GM19395 (cell line): ENCODE results near the gene PRDX3.

Experiments used
- ATAC-seq: cut with Tn5 transposase; IDR thresholded peaks from one replicate; pipeline ENCODE4 v1.9.1; 2021; ENCODE audit warnings: mild to moderate bottlenecking, moderate library complexity; ENCODE audit not compliant: unreplicated experiment

PRDX3 gene

GRCh38 chr10:119131512-119132240 lies 46.9 kb downstream of the PRDX3 start:
- ATAC-seq, result peak; percentile 74

- no peak for ATAC-seq
Measured at GRCh38 chr10:119129721-119130120, 48.9 kb downstream of the PRDX3 start.

DNA sequence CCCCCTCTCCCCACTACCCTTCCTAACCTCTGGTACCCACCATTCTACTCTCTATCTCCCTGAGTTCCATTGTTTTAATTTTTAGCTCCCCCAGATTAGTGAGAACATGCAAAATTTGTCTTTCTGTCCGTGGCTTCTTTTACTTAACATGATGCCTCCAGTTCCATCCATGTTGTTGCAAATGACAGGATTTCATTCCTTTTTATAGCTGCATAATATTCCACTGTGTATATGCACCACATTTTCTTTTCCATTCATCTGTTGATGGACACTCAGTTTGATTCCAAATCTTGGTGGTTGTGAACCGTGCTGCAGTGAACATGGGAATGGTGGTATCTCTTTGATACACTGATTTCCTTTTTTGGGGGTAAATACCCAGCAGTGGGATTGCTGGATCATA lies 52.7 kb downstream of the PRDX3 start:
- no peak for ATAC-seq

DNA sequence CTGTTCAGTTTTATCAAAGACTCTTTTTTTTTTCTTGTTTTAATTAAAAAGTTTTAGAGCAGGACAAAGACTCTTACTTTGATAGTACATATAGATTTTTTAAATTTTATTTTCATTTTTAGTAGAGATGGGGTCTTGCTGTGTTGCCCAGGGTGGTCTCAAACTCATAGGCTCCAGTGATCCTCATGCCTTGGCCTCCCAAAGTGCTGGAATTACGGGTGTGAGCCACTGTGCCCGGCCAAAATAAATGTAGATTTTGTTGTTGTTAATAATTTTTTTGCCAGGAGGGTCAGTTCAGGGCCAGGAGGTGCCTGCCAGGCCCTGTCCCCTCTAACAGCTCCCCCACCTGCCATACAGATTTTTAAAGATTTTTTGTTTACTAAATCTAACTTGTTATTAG lies 57.7 kb downstream of the PRDX3 start:
- ATAC-seq, result no peak

- ATAC-seq, result peak; percentile 93
Measured at GRCh38 chr10:119120413-119120867, 58.2 kb downstream of the PRDX3 start.

DNA sequence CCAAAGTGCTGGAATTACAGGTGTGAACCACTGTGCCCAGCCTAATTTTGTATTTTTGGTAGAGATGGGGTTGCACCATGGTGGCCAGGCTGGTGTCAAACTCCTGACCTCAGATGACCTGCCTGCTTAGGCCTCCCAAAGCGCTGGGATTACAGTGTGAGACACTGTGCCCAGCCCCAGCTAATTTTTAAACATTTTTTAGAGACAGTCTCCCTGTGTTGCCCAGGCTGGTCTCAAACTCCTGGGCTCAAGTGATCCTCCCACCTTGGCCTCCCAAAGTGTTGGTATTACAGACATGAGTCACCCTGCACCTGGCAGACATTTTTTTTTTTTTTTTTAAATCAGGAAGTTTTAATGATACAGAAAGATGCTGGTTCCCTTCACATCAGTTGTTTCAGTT lies 59.2 kb downstream of the PRDX3 start:
- ATAC-seq, result no peak

GRCh38 chr10:119118231-119118630 lies 60.4 kb downstream of the PRDX3 start:
- ATAC-seq, result no peak
